ENCODE measurements around the gene PDSS2.

Gene PDSS2

GRCh38 chr6:107205058-107205998 is 254.0 kb downstream of the PDSS2 start:
- H2AK5ac ChIP-seq (ENCODE audit: low read length, severe bottlenecking), result no peak overlapping the region
- no peak overlapping the region for H3K4ac ChIP-seq (ENCODE audit: low read depth in 1 of 2, low read length in 2 of 2)
- no peak overlapping the region for H3K18ac ChIP-seq (ENCODE audit: low read depth in 1 of 2, low read length in 2 of 2)
- H3K14ac ChIP-seq (ENCODE audit: low read length in 2 of 2), result no peak overlapping the region
- H3K4me2 ChIP-seq (ENCODE audit: low read length, poor library complexity, severe bottlenecking), result no peak overlapping the region
- no peak overlapping the region for H3K23ac ChIP-seq (ENCODE audit: low read length in 2 of 2)
- no peak for DNase-seq
- no peak overlapping the region for H2BK15ac ChIP-seq (ENCODE audit: low read depth, poor library complexity, severe bottlenecking)
- no peak overlapping the region for H2BK120ac ChIP-seq (ENCODE audit: low read depth, low read length)
- no peak overlapping the region for H4K8ac ChIP-seq (ENCODE audit: low read length)
- no peak overlapping the region for H3K9ac ChIP-seq (ENCODE audit: low read length)
- peaks cover 3% of the 10 kb centered on the region for H3K9me3 ChIP-seq (ENCODE audit: control insufficient read depth, low read length)
- 98% methylated on average over 4 of the region's 6 CpGs for WGBS
- H4K91ac ChIP-seq (ENCODE audit: low read length), result no peak overlapping the region
- no peaks in the 10 kb centered on the region for H3K4me1 ChIP-seq (ENCODE audit: control insufficient read depth, insufficient read depth, low read depth, low read length)
- no peak overlapping the region for H2BK5ac ChIP-seq (ENCODE audit: low read depth, low read length, poor library complexity, severe bottlenecking)
- H3K4me3 ChIP-seq (ENCODE audit: insufficient read depth in 1 of 2, low read depth in 1 of 2, low read length in 2 of 2), result no peak overlapping the region
- peaks cover 0 to 10% of the 10 kb centered on the region in 2 experiments for H3K36me3 ChIP-seq (ENCODE audit: control insufficient read depth in 1 of 2, insufficient read depth in 2 of 2, low read depth in 1 of 2, low read length in 2 of 2)
- H3K27ac ChIP-seq (ENCODE audit: low read length, poor library complexity, severe bottlenecking), result no peak overlapping the region
- peaks cover 2% of the 10 kb centered on the region for H3K79me1 ChIP-seq (replicated peaks; ENCODE audit: low read length, poor library complexity, severe bottlenecking)
- no peak overlapping the region for H2BK12ac ChIP-seq (ENCODE audit: low read length in 2 of 2)
- no peak overlapping the region for H2AFZ ChIP-seq (ENCODE audit: low read depth, low read length)
- H3K27me3 ChIP-seq (ENCODE audit: control insufficient read depth in 1 of 2, insufficient read depth in 1 of 2, low read length in 2 of 2), result no peaks in the 10 kb centered on the region

- Histone ChIP-seq H3K36me3 (ENCODE audit: control insufficient read depth in 1 of 2, insufficient read depth in 2 of 2, low read depth in 1 of 2, low read length in 2 of 2) (peaks cover 0 to 14% of the 10 kb centered on the region in 2 experiments), H3K9ac (ENCODE audit: low read length) (no peak overlapping the region), H2BK12ac (ENCODE audit: low read length in 2 of 2) (no peak overlapping the region), H3K4me1 (ENCODE audit: control insufficient read depth, insufficient read depth, low read depth, low read length) (no peaks in the 10 kb centered on the region), H2BK5ac (ENCODE audit: low read depth, low read length, poor library complexity, severe bottlenecking) (no peak overlapping the region), H3K27me3 (ENCODE audit: control insufficient read depth in 1 of 2, insufficient read depth in 1 of 2, low read length in 2 of 2) (no peaks in the 10 kb centered on the region), H3K27ac (ENCODE audit: low read length, poor library complexity, severe bottlenecking) (no peak overlapping the region), H4K8ac (ENCODE audit: low read length) (no peak overlapping the region), H4K91ac (ENCODE audit: low read length) (no peak overlapping the region), H3K23ac (ENCODE audit: low read length in 2 of 2) (no peak overlapping the region), H3K14ac (ENCODE audit: low read length in 2 of 2) (no peak overlapping the region), H3K4me3 (ENCODE audit: insufficient read depth in 1 of 2, low read depth in 1 of 2, low read length in 2 of 2) (no peak overlapping the region), H2AFZ (ENCODE audit: low read depth, low read length) (no peak overlapping the region), H3K18ac (ENCODE audit: low read depth in 1 of 2, low read length in 2 of 2) (no peak overlapping the region), H3K4me2 (ENCODE audit: low read length, poor library complexity, severe bottlenecking) (no peak overlapping the region), H3K9me3 (ENCODE audit: control insufficient read depth, low read length) (peaks cover 3% of the 10 kb centered on the region), H3K79me1 (replicated peaks; ENCODE audit: low read length, poor library complexity, severe bottlenecking) (no peaks in the 10 kb centered on the region), H2BK120ac (ENCODE audit: low read depth, low read length) (no peak overlapping the region), H2AK5ac (ENCODE audit: low read length, severe bottlenecking) (no peak overlapping the region), H2BK15ac (ENCODE audit: low read depth, poor library complexity, severe bottlenecking) (no peak overlapping the region), H3K4ac (ENCODE audit: low read depth in 1 of 2, low read length in 2 of 2) (no peak overlapping the region)
- 73% methylated on average over 3 of the region's 4 CpGs for WGBS
- DNase-seq, result no peak
Observed at GRCh38 chr6:107202876-107203468, 256.4 kb downstream of the PDSS2 start.

GRCh38 chr6:107198631-107199416 is 260.5 kb downstream of the PDSS2 start:
- H2AK5ac ChIP-seq (ENCODE audit: low read length, severe bottlenecking), result no peak overlapping the region
- H3K27ac ChIP-seq (ENCODE audit: low read length, poor library complexity, severe bottlenecking), result no peak overlapping the region
- H2BK5ac ChIP-seq (ENCODE audit: low read depth, low read length, poor library complexity, severe bottlenecking), result no peak overlapping the region
- no peak overlapping the region for H3K18ac ChIP-seq (ENCODE audit: low read depth in 1 of 2, low read length in 2 of 2)
- H3K27me3 ChIP-seq (ENCODE audit: control insufficient read depth in 1 of 2, insufficient read depth in 1 of 2, low read length in 2 of 2), result no peaks in the 10 kb centered on the region
- no peak overlapping the region for H2BK12ac ChIP-seq (ENCODE audit: low read length in 2 of 2)
- peaks cover 0 to 14% of the 10 kb centered on the region in 2 experiments for H3K36me3 ChIP-seq (ENCODE audit: control insufficient read depth in 1 of 2, insufficient read depth in 2 of 2, low read depth in 1 of 2, low read length in 2 of 2)
- no peaks in the 10 kb centered on the region for H3K79me1 ChIP-seq (replicated peaks; ENCODE audit: low read length, poor library complexity, severe bottlenecking)
- H3K4me3 ChIP-seq (ENCODE audit: insufficient read depth in 1 of 2, low read depth in 1 of 2, low read length in 2 of 2), result no peak overlapping the region
- H3K14ac ChIP-seq (ENCODE audit: low read length in 2 of 2), result no peak overlapping the region
- H3K4ac ChIP-seq (ENCODE audit: low read depth in 1 of 2, low read length in 2 of 2), result no peak overlapping the region
- H3K9ac ChIP-seq (ENCODE audit: low read length), result no peak overlapping the region
- no peak overlapping the region for H4K8ac ChIP-seq (ENCODE audit: low read length)
- H2AFZ ChIP-seq (ENCODE audit: low read depth, low read length), result no peak overlapping the region
- DNase-seq, result no peak
- H3K4me1 ChIP-seq (ENCODE audit: control insufficient read depth, insufficient read depth, low read depth, low read length), result no peaks in the 10 kb centered on the region
- WGBS, result 99% methylated on average over 6 of the region's 7 CpGs
- H4K91ac ChIP-seq (ENCODE audit: low read length), result no peak overlapping the region
- H3K4me2 ChIP-seq (ENCODE audit: low read length, poor library complexity, severe bottlenecking), result no peak overlapping the region
- no peak overlapping the region for H2BK120ac ChIP-seq (ENCODE audit: low read depth, low read length)
- no peak overlapping the region for H2BK15ac ChIP-seq (ENCODE audit: low read depth, poor library complexity, severe bottlenecking)
- H3K9me3 ChIP-seq (ENCODE audit: control insufficient read depth, low read length), result no peaks in the 10 kb centered on the region
- H3K23ac ChIP-seq (ENCODE audit: low read length in 2 of 2), result no peak overlapping the region

- Histone ChIP-seq H4K91ac (ENCODE audit: low read length) (no peak overlapping the region), H2BK5ac (ENCODE audit: low read depth, low read length, poor library complexity, severe bottlenecking) (no peak overlapping the region), H3K36me3 (ENCODE audit: control insufficient read depth in 1 of 2, insufficient read depth in 2 of 2, low read depth in 1 of 2, low read length in 2 of 2) (peaks cover 0 to 28% of the 10 kb centered on the region in 2 experiments), H3K18ac (ENCODE audit: low read depth in 1 of 2, low read length in 2 of 2) (no peak overlapping the region), H2AFZ (ENCODE audit: low read depth, low read length) (no peak overlapping the region), H3K14ac (ENCODE audit: low read length in 2 of 2) (no peak overlapping the region), H2BK12ac (ENCODE audit: low read length in 2 of 2) (no peak overlapping the region), H3K27me3 (ENCODE audit: control insufficient read depth in 1 of 2, insufficient read depth in 1 of 2, low read length in 2 of 2) (no peaks in the 10 kb centered on the region), H3K9ac (ENCODE audit: low read length) (no peak overlapping the region), H2BK120ac (ENCODE audit: low read depth, low read length) (no peak overlapping the region), H3K4me1 (ENCODE audit: control insufficient read depth, insufficient read depth, low read depth, low read length) (no peaks in the 10 kb centered on the region), H3K4me2 (ENCODE audit: low read length, poor library complexity, severe bottlenecking) (no peak overlapping the region), H3K4me3 (ENCODE audit: insufficient read depth in 1 of 2, low read depth in 1 of 2, low read length in 2 of 2) (no peak overlapping the region), H3K79me1 (replicated peaks; ENCODE audit: low read length, poor library complexity, severe bottlenecking) (no peaks in the 10 kb centered on the region), H3K27ac (ENCODE audit: low read length, poor library complexity, severe bottlenecking) (no peak overlapping the region), H2BK15ac (ENCODE audit: low read depth, poor library complexity, severe bottlenecking) (no peak overlapping the region), H4K8ac (ENCODE audit: low read length) (no peak overlapping the region), H3K9me3 (ENCODE audit: control insufficient read depth, low read length) (no peaks in the 10 kb centered on the region), H3K23ac (ENCODE audit: low read length in 2 of 2) (no peak overlapping the region), H2AK5ac (ENCODE audit: low read length, severe bottlenecking) (no peak overlapping the region), H3K4ac (ENCODE audit: low read depth in 1 of 2, low read length in 2 of 2) (no peak overlapping the region)
- DNase-seq, result no peak
- WGBS, result 98% methylated on average over 3 of the region's 3 CpGs
Observed at GRCh38 chr6:107196152-107196551, 263.2 kb downstream of the PDSS2 start.
